BJ (cell line): ENCODE data around the gene LHFPL6. TPM values are rescaled to one million over a fixed set of nuclear protein-coding genes. Genes with fewer than 3 reads are reported as not detected.

Source experiments
- CTCF ChIA-PET: fragments of 350-600 bp; formaldehyde crosslinking; extraction: SDS; loops from one replicate; lab custom pipeline; 2021; ENCODE audit warnings: antibody characterized with exemption, inconsistent platforms; lab: Yijun Ruan, JAX
- POLR2A ChIA-PET: fragments of 300-600 bp; sonication (Branson Sonifier 250); formaldehyde crosslinking; extraction: SDS; loops from one replicate; lab custom pipeline; 2021; ENCODE audit warnings: antibody characterized with exemption; lab: Charles Lee
- DNase-seq: peaks from one replicate; pipeline ENCODE4 v3.0.0-alpha.2; 2011; ENCODE audit warnings: low read depth
- H3K27me3 ChIP-seq: 2 replicates; pipeline ENCODE4 v1.6.0; 2011; ENCODE audit warnings: low read length; ENCODE audit not compliant: control insufficient read depth, insufficient read depth
- H3K36me3 ChIP-seq: 2 replicates; pipeline ENCODE4 v1.5.1; 2011; ENCODE audit warnings: low read length; ENCODE audit not compliant: control insufficient read depth, insufficient read depth
- H3K4me3 ChIP-seq: 2 replicates; pipeline ENCODE4 v1.5.1; 2011; ENCODE audit warnings: low read depth, mild to moderate bottlenecking, control low read depth, low read length
- polyA plus RNA-seq: library from polyadenylated mRNA; depleted of rRNA; stranded (reverse); fragments of >200 nt; gene quantifications from 2 replicates; pipeline ENCODE4 v1.2.3, GENCODE V29; 2011
- TF ChIP-seq, protein P1 (sequence below): IDR thresholded peaks from 2 replicates; pipeline ENCODE4 v1.5.1; 2011; ENCODE audit warnings: low read depth, mild to moderate bottlenecking, control low read depth, inconsistent platforms, low read length, moderate library complexity; ENCODE audit not compliant: insufficient read depth

Gene LHFPL6
- polyA plus RNA-seq, 1 experiment: 69.0 TPM

- Histone ChIP-seq H3K36me3 (no peaks in the 10 kb centered on the region), H3K4me3 (no peak overlapping the region), H3K27me3 (no peaks in the 10 kb centered on the region)
- no peak for DNase-seq
- ChIA-PET CTCF (interaction anchor here (1.6 kb wide), 1 partner anchor 99 kb away, joined by 5 read pairs; no protein-coding TSS in a partner anchor), POLR2A (no interaction called here)
- TF ChIP-seq, protein P1, sequence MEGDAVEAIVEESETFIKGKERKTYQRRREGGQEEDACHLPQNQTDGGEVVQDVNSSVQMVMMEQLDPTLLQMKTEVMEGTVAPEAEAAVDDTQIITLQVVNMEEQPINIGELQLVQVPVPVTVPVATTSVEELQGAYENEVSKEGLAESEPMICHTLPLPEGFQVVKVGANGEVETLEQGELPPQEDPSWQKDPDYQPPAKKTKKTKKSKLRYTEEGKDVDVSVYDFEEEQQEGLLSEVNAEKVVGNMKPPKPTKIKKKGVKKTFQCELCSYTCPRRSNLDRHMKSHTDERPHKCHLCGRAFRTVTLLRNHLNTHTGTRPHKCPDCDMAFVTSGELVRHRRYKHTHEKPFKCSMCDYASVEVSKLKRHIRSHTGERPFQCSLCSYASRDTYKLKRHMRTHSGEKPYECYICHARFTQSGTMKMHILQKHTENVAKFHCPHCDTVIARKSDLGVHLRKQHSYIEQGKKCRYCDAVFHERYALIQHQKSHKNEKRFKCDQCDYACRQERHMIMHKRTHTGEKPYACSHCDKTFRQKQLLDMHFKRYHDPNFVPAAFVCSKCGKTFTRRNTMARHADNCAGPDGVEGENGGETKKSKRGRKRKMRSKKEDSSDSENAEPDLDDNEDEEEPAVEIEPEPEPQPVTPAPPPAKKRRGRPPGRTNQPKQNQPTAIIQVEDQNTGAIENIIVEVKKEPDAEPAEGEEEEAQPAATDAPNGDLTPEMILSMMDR: no peak
Observed at GRCh38 chr13:39512687-39513086, 90.3 kb downstream of the LHFPL6 start.

DNA sequence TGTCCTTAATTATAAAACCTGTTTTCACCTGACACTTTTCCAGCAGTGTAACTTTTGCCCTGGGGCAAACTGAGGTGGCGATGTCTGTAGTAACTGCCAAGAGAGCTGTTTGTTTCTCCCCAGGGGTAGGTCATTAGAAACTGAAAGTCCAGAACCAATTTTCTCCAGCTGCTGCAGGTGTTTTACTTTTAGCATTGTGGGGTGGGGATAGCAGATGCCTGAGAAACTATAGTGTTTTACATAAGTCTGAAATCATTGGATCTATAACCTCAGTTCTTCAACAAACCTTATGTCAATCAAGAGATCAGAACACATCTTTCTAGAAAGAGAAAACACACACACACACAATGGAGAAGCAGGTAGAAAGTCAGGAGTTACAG lies 92.7 kb downstream of the LHFPL6 start:
- Histone ChIP-seq H3K4me3 (no peak overlapping the region), H3K36me3 (no peaks in the 10 kb centered on the region), H3K27me3 (no peaks in the 10 kb centered on the region)
- ChIA-PET POLR2A (interaction anchor here (0.5 kb wide), 1 partner anchor 46 kb away, joined by 7 read pairs; no protein-coding TSS in a partner anchor), CTCF (no interaction called here)
- DNase-seq: no peak
- TF ChIP-seq, protein P1: no peak

GRCh38 chr13:39509616-39510315 lies 93.2 kb downstream of the LHFPL6 start:
- Histone ChIP-seq H3K36me3 (no peaks in the 10 kb centered on the region), H3K27me3 (no peaks in the 10 kb centered on the region), H3K4me3 (no peak overlapping the region)
- POLR2A ChIA-PET: interaction anchor here (0.5 kb wide), 1 partner anchor 45 kb away, joined by 7 read pairs; no protein-coding TSS in a partner anchor
- TF ChIP-seq, protein P1: no peak
- CTCF ChIA-PET: no interaction called here
- DNase-seq: no peak

- no peaks in the 10 kb centered on the region for H3K27me3 ChIP-seq
- POLR2A ChIA-PET: no interaction called here
- H3K4me3 ChIP-seq: no peak overlapping the region
- H3K36me3 ChIP-seq: no peaks in the 10 kb centered on the region
- CTCF ChIA-PET: interaction anchor here (1.0 to 1.1 kb wide), 2 partner anchors 9 to 11 kb away, joined by 3 to 5 read pairs; no protein-coding TSS in a partner anchor
- DNase-seq: no peak
- TF ChIP-seq, protein P1: no peak
Observed at GRCh38 chr13:39506559-39507390, 96.2 kb downstream of the LHFPL6 start.

- no peak for DNase-seq
- Histone ChIP-seq H3K36me3 (no peaks in the 10 kb centered on the region), H3K4me3 (no peak overlapping the region), H3K27me3 (no peaks in the 10 kb centered on the region)
- TF ChIP-seq, protein P1: no peak
- POLR2A ChIA-PET: no interaction called here
- CTCF ChIA-PET: no interaction called here
Observed at GRCh38 chr13:39505151-39505550, 97.8 kb downstream of the LHFPL6 start.
